T47D (cell line): ENCODE measurements around the gene TMTC2.

Source experiments
- DNase-seq, 2 experiments: peaks; one replicate each; pipeline versions ENCODE4 v3.0.0 to v3.0.0-alpha.2; 2011 to 2012; ENCODE audit warnings: low read depth in 1 of 2, low spot score in 1 of 2
- JUND ChIP-seq: IDR thresholded peaks from 2 replicates; pipeline ENCODE4 v1.6.1; 2012; ENCODE audit warnings: low read depth
- in situ Hi-C: cut with HindIII; loops from 2 replicates; pipeline ENCODE4 v1.10.0; 2016; ENCODE audit warnings: low sequenced_read_pairs, low pct_unique_long_range_greater_than_20kb

Gene TMTC2

GRCh38 chr12:82919388-82920054 is 232.8 kb downstream of the TMTC2 start:
- TF ChIP-seq JUND = no peak
- DNase-seq = no peak
- in situ Hi-C loops = no loop called here

- in situ Hi-C loops = no loop called here
- DNase-seq = no peak
- no peak for TF ChIP-seq JUND
These were observed 237.2 kb downstream of the TMTC2 start for GRCh38 chr12:82923935-82924334.

- in situ Hi-C loops = no loop called here
- no peak for DNase-seq
- TF ChIP-seq JUND = no peak
These were observed 239.9 kb downstream of the TMTC2 start for GRCh38 chr12:82926630-82927029.

GRCh38 chr12:82930301-82930700 is 243.6 kb downstream of the TMTC2 start:
- in situ Hi-C loops = no loop called here
- no peak for DNase-seq
- no peak for TF ChIP-seq JUND

GRCh38 chr12:82931349-82932116 is 244.8 kb downstream of the TMTC2 start:
- peak; percentile 91 for TF ChIP-seq JUND
- peak; percentile 19 to 94 for DNase-seq
- in situ Hi-C loops = no loop called here

GRCh38 chr12:82937151-82937550 is 250.4 kb downstream of the TMTC2 start:
- in situ Hi-C loops = no loop called here
- DNase-seq = no peak
- no peak for TF ChIP-seq JUND

- no peak for DNase-seq
- in situ Hi-C loops = no loop called here
- TF ChIP-seq JUND = no peak
These were observed 255.8 kb downstream of the TMTC2 start for GRCh38 chr12:82942521-82942920.

- in situ Hi-C loops = no loop called here
- no peak for DNase-seq
- TF ChIP-seq JUND = no peak
These were observed 256.3 kb downstream of the TMTC2 start for GRCh38 chr12:82942991-82943401.

GRCh38 chr12:82948491-82948890 is 261.8 kb downstream of the TMTC2 start:
- TF ChIP-seq JUND = no peak
- no peak for DNase-seq
- in situ Hi-C loops = no loop called here

GRCh38 chr12:82950356-82950755 is 263.6 kb downstream of the TMTC2 start:
- in situ Hi-C loops = no loop called here
- DNase-seq = no peak
- TF ChIP-seq JUND = no peak

- no peak for DNase-seq
- in situ Hi-C loops = no loop called here
- no peak for TF ChIP-seq JUND
These were observed 266.2 kb downstream of the TMTC2 start for GRCh38 chr12:82952946-82953345.

GRCh38 chr12:82953397-82953796 is 266.7 kb downstream of the TMTC2 start:
- no peak for TF ChIP-seq JUND
- no peak for DNase-seq
- in situ Hi-C loops = no loop called here

- in situ Hi-C loops = no loop called here
- TF ChIP-seq JUND = no peak
- DNase-seq = no peak
These were observed 267.4 kb downstream of the TMTC2 start for GRCh38 chr12:82954064-82954463.

- no peak for DNase-seq
- in situ Hi-C loops = no loop called here
- TF ChIP-seq JUND = no peak
These were observed 267.9 kb downstream of the TMTC2 start for GRCh38 chr12:82954572-82954971.
